ENCODE results near the gene MPHOSPH10.
"Not testable (repeated sequence)": the region's sequence is repeated elsewhere in the genome, so short reads cannot be mapped to it uniquely, and the experiment has no call there.

MPHOSPH10 gene

DNA sequence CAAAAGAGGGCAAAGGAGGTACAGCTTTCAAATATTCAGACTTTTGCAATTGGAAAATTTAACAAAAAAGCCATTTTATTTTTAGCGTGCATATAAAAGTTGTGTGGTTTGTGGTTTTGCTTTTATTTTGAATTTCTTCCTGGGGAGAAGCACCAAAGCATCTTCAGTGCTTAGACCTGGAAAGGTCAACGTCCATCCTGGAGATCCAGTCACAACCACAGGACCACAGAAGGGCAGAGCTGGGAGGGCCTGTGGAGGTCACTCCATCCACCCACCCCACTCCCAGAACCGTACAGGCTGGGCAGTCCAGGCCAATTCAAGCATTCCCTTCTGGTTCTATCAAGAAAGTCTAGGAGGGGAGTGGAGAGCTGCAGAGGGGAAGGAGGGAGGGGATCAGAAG lies 43.8 kb downstream of the MPHOSPH10 start:
- DNase-seq, result no peak

GRCh38 chr2:71178836-71179235 lies 48.4 kb downstream of the MPHOSPH10 start:
- DNase-seq, result peak; percentile 46

DNA sequence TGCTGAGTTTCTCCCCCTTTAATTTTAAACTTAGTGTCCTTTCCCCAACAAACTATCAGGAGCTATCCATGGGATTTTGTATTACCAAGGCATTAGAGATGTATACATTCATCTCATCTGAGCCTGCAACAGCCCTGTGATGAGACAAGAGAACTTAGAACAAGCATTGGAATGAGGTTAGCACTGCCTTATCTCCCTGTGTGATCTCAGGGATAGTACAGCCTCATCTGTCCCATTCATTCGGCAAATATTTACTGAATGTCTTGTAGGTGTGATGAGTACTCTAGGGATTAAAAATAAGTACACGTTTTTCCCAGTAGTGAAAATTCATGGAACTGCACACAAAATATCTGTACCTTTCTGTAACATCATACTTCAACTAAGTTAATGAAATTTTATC lies 50.9 kb downstream of the MPHOSPH10 start:
- DNase-seq, result no peak

DNA sequence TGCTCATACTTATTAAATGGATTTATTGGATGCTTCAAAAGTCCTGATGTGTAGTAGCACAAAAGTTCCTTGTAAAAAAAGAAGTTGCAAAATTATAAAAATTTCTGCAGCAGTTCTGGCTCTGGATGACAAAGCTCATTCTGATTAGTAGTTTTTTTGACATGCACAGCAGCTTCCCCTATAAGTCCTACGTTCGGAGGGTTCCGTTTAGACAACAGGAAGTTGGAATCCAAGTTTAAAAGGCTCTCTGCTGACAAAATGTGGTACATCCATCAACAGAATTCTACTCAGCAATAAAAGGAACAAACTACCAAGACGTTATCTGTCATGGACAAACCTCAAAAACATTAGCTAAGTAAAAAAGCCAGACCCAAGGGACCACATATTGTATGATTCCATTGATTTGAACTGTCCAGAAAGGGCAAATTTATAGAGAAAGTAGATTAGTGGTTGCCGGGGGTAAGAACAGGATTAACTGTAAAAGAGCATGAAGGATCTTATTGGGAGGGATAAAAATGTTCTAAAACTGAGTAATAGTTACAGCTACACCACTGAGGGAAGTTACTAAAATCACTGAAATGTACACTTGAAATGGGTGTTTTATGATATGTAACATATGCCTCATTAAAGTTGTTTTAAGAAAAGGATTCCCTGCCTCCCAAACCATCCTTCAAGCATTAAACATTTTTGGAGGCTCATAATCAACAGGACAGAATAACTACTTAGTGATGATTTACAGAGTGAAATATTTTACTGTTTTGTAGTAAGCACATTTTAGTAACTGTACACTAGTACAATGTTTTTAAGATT lies 53.1 kb downstream of the MPHOSPH10 start:
- DNase-seq, result not testable (repeated sequence)

GRCh38 chr2:71186973-71187372 lies 56.5 kb downstream of the MPHOSPH10 start:
- DNase-seq, result no peak

- no peak for DNase-seq
Observed at GRCh38 chr2:71187589-71187988, 57.2 kb downstream of the MPHOSPH10 start.

- DNase-seq, result no peak
Observed at GRCh38 chr2:71190656-71191569, 60.5 kb downstream of the MPHOSPH10 start.

GRCh38 chr2:71191570-71191943 lies 61.1 kb downstream of the MPHOSPH10 start:
- no peak for DNase-seq

All from NCI-H345 (cell line).